ENCODE results near the gene RCOR3. TPM values are rescaled to one million over a fixed set of nuclear protein-coding genes. Genes with fewer than 3 reads are reported as not detected.

The RCOR3 gene
- total RNA-seq, 1 donor, result 31.2 TPM

GRCh38 chr1:211341999-211342398, 82.8 kb downstream of the RCOR3 start:
- no peak overlapping the region for H3K4me3 ChIP-seq (ENCODE audit: low read depth, low read length)
- DNase-seq (ENCODE audit: low read depth), result no peak
- TF ChIP-seq CTCF (IDR thresholded peaks at IDR 0.05; ENCODE audit: insufficient read depth, low read length), result no peak

GRCh38 chr1:211343607-211344006, 84.4 kb downstream of the RCOR3 start:
- H3K4me3 ChIP-seq (ENCODE audit: low read depth, low read length), result no peak overlapping the region
- no peak for DNase-seq (ENCODE audit: low read depth)
- TF ChIP-seq CTCF (IDR thresholded peaks at IDR 0.05; ENCODE audit: insufficient read depth, low read length), result no peak

GRCh38 chr1:211344152-211344618, 85.0 kb downstream of the RCOR3 start:
- no peak overlapping the region for H3K4me3 ChIP-seq (ENCODE audit: low read depth, low read length)
- no peak for DNase-seq (ENCODE audit: low read depth)
- TF ChIP-seq CTCF (IDR thresholded peaks at IDR 0.05; ENCODE audit: insufficient read depth, low read length), result no peak

GRCh38 chr1:211345719-211346118, 86.6 kb downstream of the RCOR3 start:
- TF ChIP-seq CTCF (IDR thresholded peaks at IDR 0.05; ENCODE audit: insufficient read depth, low read length), result no peak
- DNase-seq (ENCODE audit: low read depth), result no peak

GRCh38 chr1:211347077-211347844, 88.1 kb downstream of the RCOR3 start:
- TF ChIP-seq CTCF (IDR thresholded peaks at IDR 0.05; ENCODE audit: insufficient read depth, low read length), result no peak
- H3K4me3 ChIP-seq (ENCODE audit: low read depth, low read length), result no peak overlapping the region
- peak; percentile 27 for DNase-seq (ENCODE audit: low read depth)

More at GRCh38 chr1:211345719-211346118, 86.6 kb downstream of the RCOR3 start:
- no peak overlapping the region for H3K4me3 ChIP-seq (ENCODE audit: low read depth, low read length)

GRCh38 chr1:211348547-211348946, 89.4 kb downstream of the RCOR3 start:
- no peak for DNase-seq (ENCODE audit: low read depth)
- no peak overlapping the region for H3K4me3 ChIP-seq (ENCODE audit: low read depth, low read length)
- no peak for TF ChIP-seq CTCF (IDR thresholded peaks at IDR 0.05; ENCODE audit: insufficient read depth, low read length)

Data from fibroblast of the aortic adventitia (primary cell).